NOMO-1 treated with DMSO at 0.1 percent for 48 hours (cell line): ENCODE data around the gene SETBP1.
A peak's percentile ranks its signal among the peaks of the same experiment; 100 is the strongest.

Source experiments
- DNase-seq: peaks from one replicate; lab custom pipeline; 2025; ENCODE audit not compliant: unreplicated experiment; lab: John Stamatoyannopoulos, UW

The SETBP1 gene

GRCh38 chr18:44838971-44839666, 158.4 kb downstream of the SETBP1 start:
- peak; percentile 86 for DNase-seq

- no peak for DNase-seq
These were observed 159.5 kb downstream of the SETBP1 start for GRCh38 chr18:44840058-44840790.

- no peak for DNase-seq
These were observed 160.5 kb downstream of the SETBP1 start for GRCh38 chr18:44841221-44841620.

DNA sequence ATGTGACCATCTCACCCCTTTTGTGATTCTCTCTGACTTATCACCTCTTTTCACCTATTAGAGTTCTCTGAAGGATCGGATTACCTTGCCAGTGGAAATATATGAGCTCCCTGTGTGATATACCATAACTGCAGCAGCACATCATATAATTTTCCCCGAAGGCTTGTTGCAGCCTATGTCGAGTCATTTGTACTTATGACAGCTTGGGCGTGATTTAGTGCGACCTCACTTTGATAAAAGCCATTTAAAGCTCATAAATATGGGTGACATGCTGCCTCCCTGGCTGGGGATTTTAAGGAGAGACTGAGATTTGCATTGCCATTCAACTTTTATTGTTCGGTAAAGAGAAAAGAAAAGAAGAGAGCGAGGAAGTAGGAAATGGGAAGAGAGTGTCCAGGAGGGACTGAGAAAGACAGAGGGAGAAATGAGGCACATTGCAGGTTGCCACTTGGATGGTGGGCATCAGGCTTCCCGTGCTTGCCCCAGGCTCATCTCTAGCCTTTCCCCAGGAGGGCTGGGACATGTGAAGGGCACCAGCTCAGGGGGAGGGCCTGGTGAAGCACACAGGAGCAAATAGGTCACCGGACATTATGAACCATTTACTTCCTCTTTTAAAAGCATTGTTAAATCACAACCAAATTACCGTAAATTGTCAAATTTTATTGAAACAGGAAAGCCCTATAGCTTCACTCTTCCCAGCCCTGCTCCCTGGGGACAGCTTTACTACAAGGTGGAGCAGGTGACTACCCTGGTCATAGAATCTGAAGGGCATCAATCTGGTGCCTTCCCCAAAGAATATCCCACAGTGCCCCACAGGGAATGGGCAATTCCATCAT, 161.3 kb downstream of the SETBP1 start:
- peak; percentile 20 for DNase-seq

DNA sequence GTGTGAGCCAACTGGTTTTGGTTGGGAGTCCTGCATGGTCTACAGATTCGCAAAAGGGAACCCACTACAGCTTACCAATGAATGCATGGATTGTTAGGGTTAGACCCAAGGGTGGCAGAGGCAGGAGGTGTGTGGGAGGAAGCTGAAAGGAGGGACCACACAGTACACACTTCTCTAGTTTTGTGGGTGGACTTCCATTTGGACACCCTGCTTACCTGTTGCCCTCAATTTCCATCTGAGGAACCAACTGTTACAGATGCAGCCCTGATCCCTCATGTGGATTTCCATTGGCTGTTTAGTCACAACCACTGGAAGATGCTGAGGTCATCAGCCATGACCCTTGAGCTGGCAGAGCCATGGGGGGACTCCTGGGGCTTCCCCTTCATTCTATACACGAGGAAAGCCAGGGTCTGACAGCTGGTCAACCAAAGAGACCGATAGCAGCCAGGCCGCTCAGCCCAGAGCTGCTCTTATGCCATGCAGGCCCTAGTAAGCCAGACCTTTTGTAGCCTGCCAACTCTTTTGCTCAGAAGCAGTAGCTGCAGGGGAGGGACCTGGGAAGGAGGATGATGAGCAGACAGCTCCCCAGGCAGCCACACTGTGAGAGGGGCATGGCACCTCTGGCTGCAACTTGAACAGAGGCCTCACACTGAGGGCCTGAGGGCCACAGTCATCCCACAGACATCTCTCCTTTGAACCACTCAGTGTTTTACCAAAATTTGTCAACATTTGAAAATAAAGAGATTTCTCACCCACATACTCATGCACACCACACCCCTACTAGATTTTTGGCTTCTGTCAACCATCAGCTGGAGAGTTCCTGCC, 162.1 kb downstream of the SETBP1 start:
- no peak for DNase-seq

DNA sequence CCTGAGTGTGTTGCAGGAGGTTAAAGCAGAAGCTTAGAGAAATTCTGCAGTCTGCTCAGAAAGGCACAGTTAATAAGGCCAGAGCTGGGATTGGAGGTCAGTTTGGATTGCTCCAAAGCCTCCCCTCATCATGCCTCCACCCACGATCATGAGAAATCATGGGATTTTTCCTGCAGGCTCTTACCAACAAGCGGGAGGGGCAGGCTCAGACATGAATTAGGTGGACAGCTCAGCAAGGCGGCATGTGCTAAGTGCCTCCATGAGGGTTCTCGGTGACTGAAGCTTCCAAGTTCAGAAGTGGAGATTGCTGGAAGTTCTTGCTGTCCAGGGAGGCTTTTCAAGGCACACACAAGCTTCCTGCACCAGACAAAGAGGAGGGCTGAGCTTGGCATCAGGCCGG, 163.8 kb downstream of the SETBP1 start:
- DNase-seq = no peak

GRCh38 chr18:44846450-44846849, 165.8 kb downstream of the SETBP1 start:
- DNase-seq = no peak

GRCh38 chr18:44848644-44849335, 168.1 kb downstream of the SETBP1 start:
- DNase-seq = no peak

- no peak for DNase-seq
These were observed 168.7 kb downstream of the SETBP1 start for GRCh38 chr18:44849361-44849760.

DNA sequence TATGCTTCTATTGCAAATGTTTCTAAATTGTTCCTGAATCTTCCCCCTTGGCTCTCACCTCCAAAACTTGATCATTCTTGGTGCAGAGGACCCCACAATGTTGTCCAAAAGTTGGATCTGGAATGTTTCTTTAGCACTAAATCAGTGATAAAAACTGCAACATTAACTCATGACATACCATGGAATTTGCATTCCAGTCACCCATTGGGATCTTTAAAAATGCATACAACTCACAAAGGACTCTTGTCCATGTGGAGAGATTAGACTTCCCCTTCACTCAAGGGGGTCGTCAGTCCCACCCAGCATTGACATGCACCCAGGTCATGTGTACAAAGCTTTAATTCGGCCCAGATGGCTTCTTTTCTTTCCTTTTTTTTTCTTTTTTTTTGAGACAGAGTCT, 169.3 kb downstream of the SETBP1 start:
- no peak for DNase-seq

DNA sequence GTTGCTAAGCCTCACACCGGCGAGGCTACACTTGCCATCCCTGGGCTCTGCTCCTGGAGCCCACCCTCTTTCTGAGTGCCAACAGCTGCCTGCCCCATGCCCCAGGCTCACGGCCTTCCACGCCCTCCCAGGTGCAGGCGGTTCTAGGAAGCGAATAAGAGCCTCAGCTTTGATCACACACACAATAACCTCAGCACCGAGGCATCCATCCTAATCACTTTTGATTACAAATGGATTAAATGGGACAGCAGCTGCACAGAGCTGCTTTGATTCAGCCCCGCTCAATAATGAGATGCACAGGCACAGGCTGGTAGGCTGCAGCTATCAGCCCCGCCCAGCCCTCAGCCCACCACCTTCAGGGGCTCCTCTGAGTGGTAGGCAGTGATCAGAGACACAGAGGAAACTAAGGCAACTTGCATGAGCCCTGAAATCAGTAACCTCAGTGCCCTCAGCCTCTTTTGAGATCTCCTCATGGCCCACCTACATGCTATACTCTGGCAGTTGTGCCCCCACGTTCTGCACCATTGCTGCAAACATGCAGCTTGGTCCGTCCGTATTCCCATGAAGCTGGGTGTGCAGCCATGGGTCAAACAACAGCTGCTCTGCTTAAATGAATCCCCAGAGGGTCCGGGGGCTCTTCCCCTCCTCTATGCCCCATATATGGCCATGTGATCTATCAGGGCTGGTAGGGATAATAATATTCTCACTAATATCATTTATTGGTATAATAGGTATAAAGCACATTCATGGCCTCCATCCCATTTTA, 171.4 kb downstream of the SETBP1 start:
- no peak for DNase-seq

DNA sequence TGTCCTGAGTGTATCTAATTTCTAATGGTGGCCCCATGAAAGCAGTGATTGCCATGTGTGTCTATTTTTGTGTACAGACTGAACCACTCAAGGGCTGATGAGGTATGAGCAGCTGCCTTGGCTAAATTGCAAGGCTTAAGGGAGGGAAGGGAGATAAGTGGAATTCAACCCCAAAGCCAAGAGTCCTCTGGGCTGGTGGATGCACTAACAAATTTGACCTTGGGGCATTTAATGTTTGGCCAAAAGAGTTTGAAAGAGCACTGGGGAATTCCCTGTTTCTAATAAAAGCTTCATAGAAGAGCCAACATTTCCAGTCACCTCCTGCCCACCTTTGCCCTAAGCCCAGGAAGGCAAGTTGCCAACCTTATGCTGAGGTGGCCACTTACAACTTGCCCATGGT, 172.1 kb downstream of the SETBP1 start:
- DNase-seq = no peak

GRCh38 chr18:44853430-44853829, 172.7 kb downstream of the SETBP1 start:
- no peak for DNase-seq

DNA sequence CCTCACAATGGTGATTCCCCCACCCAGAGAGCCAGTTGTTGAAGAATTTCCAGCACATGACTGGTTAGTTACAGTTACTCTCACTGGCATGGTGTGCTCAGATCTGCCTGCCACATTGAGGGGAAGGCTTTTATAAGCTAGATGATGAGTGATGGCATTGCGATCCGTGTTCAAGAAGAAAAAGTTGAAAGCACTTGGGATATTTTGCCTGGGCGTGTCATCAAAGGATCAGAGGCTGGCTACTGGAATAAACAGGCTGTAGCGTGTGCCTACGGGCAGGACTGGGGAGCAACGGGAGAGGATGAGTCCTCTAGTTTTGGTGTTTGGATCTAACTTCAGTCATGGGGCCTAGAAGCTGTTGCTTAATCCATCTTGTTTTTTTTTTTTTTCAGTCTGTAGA, 175.0 kb downstream of the SETBP1 start:
- DNase-seq = no peak

DNA sequence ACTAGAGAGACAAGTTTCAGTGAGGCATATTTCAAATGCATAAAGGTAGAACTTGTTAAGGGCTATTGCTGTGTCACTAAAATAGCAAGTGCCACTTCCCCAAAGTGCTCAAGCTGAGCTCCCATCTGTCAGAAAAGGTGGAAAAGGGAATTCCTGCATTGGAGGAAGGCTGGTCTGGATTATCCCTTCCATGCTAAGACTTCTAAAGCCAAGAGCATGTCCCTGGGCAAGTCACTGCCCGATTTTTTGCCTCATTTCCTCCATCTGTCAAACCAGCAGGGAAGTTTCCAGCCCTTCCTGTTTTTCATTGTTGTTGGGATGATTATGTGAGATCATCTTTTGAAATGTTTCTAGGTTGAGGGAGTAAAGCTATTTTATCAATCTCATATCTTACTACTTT, 175.5 kb downstream of the SETBP1 start:
- peak; percentile 7 for DNase-seq

- DNase-seq = no peak
These were observed 176.4 kb downstream of the SETBP1 start for GRCh38 chr18:44857081-44857480.

DNA sequence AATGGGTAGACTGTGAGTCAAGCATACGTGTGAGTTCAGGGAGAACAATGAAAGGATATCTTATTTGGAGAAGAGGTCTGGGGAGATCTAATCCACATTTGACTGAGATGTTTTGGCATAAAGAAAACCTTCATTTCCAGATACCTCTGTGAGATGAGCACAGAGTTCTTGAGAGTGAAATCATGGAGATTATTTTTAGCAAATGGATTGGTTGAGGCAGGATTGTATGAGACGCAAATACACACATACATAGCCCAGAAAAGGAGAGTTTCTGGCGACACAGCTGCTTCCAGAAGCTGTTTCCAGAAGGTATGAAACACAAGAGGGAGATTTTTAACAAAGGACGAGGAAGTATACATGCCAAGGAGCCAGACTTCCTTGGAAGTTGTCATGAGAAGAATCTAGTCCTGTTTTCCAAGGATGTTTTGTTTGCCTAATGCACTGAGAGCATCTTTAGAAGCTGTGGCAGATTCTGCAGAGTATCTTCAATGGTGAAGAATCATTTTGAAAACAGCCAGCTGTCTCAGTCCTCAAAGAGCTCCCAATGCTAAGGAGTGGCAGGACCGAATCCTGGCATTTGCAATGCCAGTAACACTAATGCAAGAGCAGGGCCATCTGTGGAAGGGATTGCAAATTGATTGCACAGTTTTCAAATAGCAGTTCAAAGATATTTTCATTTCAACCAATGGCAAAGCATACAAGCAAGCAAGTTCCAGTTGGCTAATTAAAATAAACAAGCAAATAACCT, 177.2 kb downstream of the SETBP1 start:
- no peak for DNase-seq

- DNase-seq = no peak
These were observed 178.6 kb downstream of the SETBP1 start for GRCh38 chr18:44859263-44859662.
